Stimulated activated CD8-positive, alpha-beta memory T cell treated with anti-CD3 and anti-CD28 coated beads, Interleukin-4, amount 100 ng/mL, for 48 hours (primary cell): Measurements from ENCODE around the gene CREB3L2.
A peak's percentile ranks its signal among the peaks of the same experiment; 100 is the strongest.

Experiments used
- DNase-seq: peaks from one replicate; pipeline ENCODE4 v3.0.0-alpha.2; 2020

Gene CREB3L2

GRCh38 chr7:137967143-137968018, 34.5 kb downstream of the CREB3L2 start:
- DNase-seq = no peak

GRCh38 chr7:137966641-137967142, 35.2 kb downstream of the CREB3L2 start:
- DNase-seq = no peak

- no peak for DNase-seq
These were observed 35.8 kb downstream of the CREB3L2 start for GRCh38 chr7:137965942-137966640.

- no peak for DNase-seq
These were observed 36.9 kb downstream of the CREB3L2 start for GRCh38 chr7:137964824-137965545.

GRCh38 chr7:137962875-137963507, 38.9 kb downstream of the CREB3L2 start:
- DNase-seq = no peak

- no peak for DNase-seq
These were observed 39.4 kb downstream of the CREB3L2 start for GRCh38 chr7:137962491-137962874.

- DNase-seq = peak; percentile 46
These were observed 40.4 kb downstream of the CREB3L2 start for GRCh38 chr7:137961200-137962177.

GRCh38 chr7:137960020-137960419, 41.9 kb downstream of the CREB3L2 start:
- DNase-seq = no peak

GRCh38 chr7:137958470-137959431, 43.1 kb downstream of the CREB3L2 start:
- no peak for DNase-seq

GRCh38 chr7:137957887-137958286, 44.0 kb downstream of the CREB3L2 start:
- no peak for DNase-seq

GRCh38 chr7:137956591-137956990, 45.3 kb downstream of the CREB3L2 start:
- no peak for DNase-seq

- DNase-seq = no peak
These were observed 45.7 kb downstream of the CREB3L2 start for GRCh38 chr7:137956183-137956582.

GRCh38 chr7:137954614-137955013, 47.3 kb downstream of the CREB3L2 start:
- no peak for DNase-seq

- no peak for DNase-seq
These were observed 48.0 kb downstream of the CREB3L2 start for GRCh38 chr7:137953665-137954470.

- DNase-seq = no peak
These were observed 48.7 kb downstream of the CREB3L2 start for GRCh38 chr7:137953043-137953664.

- DNase-seq = no peak
These were observed 49.5 kb downstream of the CREB3L2 start for GRCh38 chr7:137952426-137952805.

GRCh38 chr7:137951700-137952425, 50.0 kb downstream of the CREB3L2 start:
- no peak for DNase-seq

- no peak for DNase-seq
These were observed 50.9 kb downstream of the CREB3L2 start for GRCh38 chr7:137950967-137951366.
